ENCODE data around the gene SLC15A4.

Gene SLC15A4

GRCh38 chr12:128745772-128746689 lies 77.7 kb downstream of the SLC15A4 start:
- DNase-seq, result no peak

- no peak for DNase-seq
Observed at GRCh38 chr12:128743916-128744315, 79.8 kb downstream of the SLC15A4 start.
